Umbilical cord (tissue), 2 donors: ENCODE data around the gene LRP3. TPM values are rescaled to one million over a fixed set of nuclear protein-coding genes. Genes with fewer than 3 reads are reported as not detected.
"Not testable (repeated sequence)": the region's sequence is repeated elsewhere in the genome, so short reads cannot be mapped to it uniquely, and the experiment has no call there.

Source experiments
- DNase-seq: peaks from one replicate; pipeline ENCODE4 v3.0.0-alpha.2; 2015; ENCODE audit warnings: low spot score
- total RNA-seq: library from RNA; depleted of rRNA; stranded (reverse); fragments of >200 nt; gene quantifications from one replicate; pipeline ENCODE4 v1.2.3, GENCODE V29; 2014; ENCODE audit warnings: low replicate concordance; ENCODE audit not compliant: insufficient read depth

LRP3 gene
- total RNA-seq, 1 donor from 2014 or later = 12.5 TPM

DNA sequence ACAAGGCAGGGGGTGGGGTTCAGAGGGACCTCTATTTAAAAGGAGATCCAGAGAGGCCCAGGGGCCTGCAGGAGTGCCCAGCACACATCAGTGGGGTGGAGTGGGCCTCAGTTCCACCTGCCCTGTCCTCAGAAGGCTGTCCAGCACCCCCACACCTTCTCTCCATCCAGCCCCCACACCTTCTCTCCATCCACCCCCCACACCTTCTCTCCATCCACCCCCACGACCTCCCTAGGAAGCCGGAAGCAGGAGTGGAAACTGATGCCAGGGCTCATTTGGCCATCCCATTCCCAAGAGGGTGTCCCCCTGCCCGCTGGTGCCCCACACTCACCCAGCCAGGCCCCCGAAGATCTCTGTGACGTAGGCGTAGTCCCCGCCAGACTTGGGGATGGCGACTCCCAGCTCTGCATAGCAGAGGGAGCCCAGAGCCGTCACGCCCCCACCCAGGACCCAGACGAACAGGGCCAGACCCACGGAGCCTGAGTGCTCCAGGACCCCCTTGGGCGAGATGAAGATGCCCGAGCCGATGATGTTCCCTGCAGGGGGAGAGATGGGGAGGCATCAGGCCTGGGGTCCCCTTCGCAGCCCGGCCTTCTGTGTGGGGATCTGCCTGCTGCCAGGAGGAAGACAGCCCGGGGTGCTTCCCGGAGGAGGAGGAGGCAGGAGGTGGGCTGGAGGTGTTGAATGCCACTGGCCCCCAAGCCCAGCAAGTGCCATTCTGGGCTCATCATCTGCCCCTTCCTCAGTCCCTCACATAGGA lies 21.5 kb downstream of the LRP3 start:
- no peak for DNase-seq

- DNase-seq = no peak
Measured at GRCh38 chr19:33216198-33216830, 22.2 kb downstream of the LRP3 start.

GRCh38 chr19:33217881-33218280 lies 23.8 kb downstream of the LRP3 start:
- DNase-seq = no peak

DNA sequence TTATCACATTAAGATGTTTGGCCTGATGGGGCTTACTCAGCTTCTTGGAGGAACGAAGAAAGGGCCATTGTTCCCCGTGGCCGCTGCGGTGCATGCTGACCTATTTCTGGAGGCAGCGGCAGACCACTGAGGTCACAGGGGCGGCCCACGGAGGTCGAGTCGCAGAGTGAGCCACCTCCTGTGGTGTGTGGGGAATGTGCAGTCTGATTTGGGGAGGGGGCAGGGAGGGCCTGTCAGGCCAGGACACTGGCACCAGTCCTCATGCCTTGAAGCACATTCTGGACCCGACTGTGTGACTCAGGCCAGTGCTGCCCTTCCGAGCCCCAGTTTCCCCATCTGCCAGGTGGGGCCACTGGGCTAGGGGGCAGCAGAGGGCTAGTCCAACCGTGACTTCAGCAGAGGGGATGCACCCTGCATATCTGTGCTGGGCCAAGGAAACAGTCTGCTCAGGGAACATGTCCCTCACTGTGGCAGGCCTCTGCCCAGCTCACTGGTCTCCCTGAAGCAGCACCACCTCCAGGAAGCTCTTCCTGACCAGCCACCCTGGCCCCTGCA lies 25.2 kb downstream of the LRP3 start:
- no peak for DNase-seq

DNA sequence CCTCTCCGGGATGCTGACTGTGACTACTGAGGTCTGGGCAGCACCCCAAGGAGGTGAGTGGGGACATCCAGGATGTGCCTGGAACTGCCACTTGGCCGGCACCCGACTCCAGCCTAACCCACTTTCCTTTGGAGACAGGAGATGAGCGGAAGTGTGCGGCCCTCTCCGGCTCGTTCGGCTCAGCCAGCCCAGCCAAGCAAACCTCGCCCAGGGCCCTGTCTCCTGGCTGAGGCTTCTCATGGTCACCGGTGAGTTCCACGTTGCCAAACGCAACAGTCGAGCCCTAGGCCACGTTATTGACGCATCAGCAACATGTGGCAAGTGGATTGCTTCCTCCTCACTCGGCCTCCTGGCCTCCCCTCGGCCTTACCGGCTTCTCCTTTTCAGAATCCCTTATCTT lies 26.0 kb downstream of the LRP3 start:
- no peak for DNase-seq

GRCh38 chr19:33220735-33221134 lies 26.6 kb downstream of the LRP3 start:
- DNase-seq = no peak

GRCh38 chr19:33221638-33222037 lies 27.5 kb downstream of the LRP3 start:
- no peak for DNase-seq

DNA sequence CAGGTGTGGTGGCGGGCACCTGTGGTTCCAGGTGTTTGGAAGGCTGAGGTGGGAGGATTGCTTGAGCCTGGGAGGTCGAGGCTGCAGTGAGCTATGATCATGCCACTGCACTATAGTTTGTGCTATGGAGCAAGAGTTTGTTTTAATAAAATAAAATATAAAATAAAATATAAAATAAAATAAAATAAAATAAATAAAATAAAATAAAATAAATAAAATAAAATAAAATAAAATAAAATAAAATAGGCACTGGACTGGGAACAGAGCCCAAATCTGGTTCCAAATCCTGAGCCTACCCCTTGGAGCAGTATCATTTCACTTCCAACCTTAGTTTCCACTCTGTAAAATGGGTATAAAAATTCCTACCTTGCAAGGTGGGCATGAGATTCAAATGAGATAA lies 28.1 kb downstream of the LRP3 start:
- DNase-seq = not testable (repeated sequence)

- no peak for DNase-seq
Measured at GRCh38 chr19:33224694-33225457, 30.7 kb downstream of the LRP3 start.

- DNase-seq = no peak
Measured at GRCh38 chr19:33225458-33225926, 31.4 kb downstream of the LRP3 start, which contains the start of gene SLC7A10. Gene SLC7A10 (minus strand): TSS chr19:33225850. CDS start chr19:33225703, 147 bp downstream.

GRCh38 chr19:33226550-33227241 lies 32.6 kb downstream of the LRP3 start:
- no peak for DNase-seq

- DNase-seq = no peak
Measured at GRCh38 chr19:33227242-33227650, 33.1 kb downstream of the LRP3 start.

GRCh38 chr19:33227870-33228599 lies 33.9 kb downstream of the LRP3 start:
- DNase-seq = no peak

DNA sequence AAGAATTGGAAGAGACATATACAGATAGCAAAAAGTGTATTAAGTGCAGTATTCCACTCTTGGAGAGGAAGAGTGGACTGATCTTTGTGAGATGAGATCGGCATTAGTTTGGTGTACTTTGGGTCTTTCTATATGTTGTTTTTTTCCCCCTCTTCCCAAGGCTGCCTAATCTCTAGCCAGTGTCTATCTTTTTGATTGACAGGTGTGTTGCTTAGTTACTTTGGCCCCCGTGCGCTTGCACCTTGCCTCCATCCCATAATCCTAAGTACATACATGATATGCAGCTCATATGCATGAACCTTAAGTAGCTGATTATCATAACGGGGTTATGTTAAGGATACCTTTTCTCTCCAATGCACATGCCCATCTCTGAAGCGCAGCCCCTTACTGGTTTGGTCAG lies 35.8 kb downstream of the LRP3 start:
- DNase-seq = no peak

DNA sequence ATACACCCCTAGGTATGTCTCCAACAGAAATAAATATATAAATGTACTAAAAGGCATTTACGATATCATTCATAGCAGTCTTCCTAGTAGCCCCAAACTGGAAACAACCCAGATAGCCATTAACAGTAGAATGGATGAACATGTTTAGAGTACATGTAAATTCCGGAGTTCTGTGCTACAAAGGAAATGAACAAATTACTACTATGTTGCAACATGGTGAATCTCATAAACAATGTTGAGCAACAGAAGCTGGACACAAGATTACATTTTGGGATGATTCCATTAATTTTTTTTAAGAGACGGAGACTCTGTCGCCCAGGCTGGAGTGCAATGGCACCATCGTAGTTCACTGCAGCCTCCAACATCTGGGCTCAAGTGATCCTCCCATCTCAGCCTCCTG lies 37.4 kb downstream of the LRP3 start:
- no peak for DNase-seq

DNA sequence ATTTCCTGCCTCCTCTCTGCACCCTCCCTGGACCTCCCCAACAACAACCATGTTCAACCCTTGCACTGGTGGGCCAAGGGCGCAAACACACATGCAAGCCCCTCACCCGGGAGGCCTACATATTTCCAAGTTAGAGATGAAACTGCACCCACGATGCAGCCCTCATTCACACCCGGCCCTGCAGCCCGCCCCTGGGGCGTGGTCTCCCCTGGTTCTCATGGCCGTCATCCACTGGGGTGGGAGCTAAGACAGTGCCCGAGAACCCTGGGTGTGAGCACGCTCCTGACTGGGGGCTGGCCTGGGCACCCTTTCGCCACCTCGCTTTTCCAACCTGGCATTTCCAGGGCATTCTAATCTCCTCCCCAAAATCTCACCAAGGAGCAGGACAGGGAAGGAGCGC lies 38.5 kb downstream of the LRP3 start:
- no peak for DNase-seq

GRCh38 chr19:33233056-33233873 lies 39.1 kb downstream of the LRP3 start:
- DNase-seq = no peak

GRCh38 chr19:33234092-33234491 lies 40.0 kb downstream of the LRP3 start:
- DNase-seq = no peak

DNA sequence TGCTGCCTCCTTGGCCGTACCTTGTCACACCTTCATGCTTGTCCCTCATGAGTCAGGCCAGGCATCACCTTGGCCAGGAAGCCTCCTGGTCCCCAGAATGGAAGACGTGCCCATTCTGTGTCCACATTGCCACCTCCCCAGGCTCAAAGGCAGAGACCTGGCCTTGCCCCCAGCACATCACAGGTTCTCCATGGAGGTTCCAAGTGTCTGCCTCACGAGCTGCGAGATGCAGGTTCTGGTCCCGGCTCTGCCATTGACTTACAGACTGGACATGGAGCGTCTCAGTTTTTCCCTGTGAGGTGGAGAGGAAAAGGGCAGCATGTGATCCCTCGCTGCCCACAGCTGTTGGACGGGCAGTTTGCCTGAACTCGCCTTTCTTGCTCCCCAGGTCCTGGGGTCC lies 40.6 kb downstream of the LRP3 start:
- DNase-seq = no peak
